DMS 273 (cell line): Measurements from ENCODE around the gene PPP6R1.

ENCODE experiments used
- DNase-seq: peaks from one replicate; lab custom pipeline; 2025; ENCODE audit not compliant: unreplicated experiment; lab: John Stamatoyannopoulos, UW

Gene PPP6R1

DNA sequence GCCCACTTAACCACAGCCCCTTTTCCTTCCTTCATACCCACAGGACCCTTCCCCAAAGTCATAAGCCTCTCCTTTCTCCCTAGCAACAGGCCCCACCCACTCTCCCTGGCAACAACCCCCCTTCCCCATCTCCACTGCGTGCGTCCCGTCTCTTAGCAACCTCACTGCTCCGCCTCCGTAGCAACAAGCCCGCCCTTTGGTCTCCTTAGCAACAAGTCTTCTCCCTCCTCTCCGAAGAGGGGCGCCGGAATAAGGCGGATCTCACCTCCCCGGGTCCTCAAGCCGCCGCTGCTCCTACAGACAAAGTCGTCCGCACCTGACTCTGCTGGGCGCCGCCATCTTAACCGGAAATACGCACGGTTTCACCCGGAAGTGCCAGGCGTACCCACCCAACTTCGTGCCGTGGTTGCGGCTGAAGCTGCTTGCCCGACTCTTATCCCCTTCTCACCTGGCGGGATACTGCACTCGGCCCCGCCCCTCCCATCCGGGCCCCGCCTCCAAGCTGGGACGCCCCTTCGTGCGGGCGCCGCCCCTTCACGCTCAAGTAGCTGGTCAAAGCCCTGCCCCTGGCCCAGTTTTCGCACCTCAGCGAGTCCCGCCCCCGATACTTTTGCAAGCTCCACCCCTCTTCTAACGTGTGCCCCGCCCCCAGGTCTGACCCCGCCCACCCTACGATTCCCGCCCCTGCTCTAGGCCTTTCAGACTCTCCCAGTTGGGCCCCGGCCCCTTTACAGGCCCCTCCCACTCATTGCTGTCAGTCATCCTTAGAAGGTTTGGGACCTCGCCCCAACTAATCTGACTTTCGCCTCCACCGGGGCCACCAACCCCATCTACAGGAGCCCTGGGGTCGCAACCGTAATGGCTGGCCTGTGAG, 21.2 kb upstream of the PPP6R1 start, which contains the start of gene HSPBP1:
Gene HSPBP1, minus strand, starts transcription at position 341 of the 874 bp plus-strand sequence. CDS start 502 bp downstream, outside the sequence.
- peak; percentile 98 for DNase-seq

DNA sequence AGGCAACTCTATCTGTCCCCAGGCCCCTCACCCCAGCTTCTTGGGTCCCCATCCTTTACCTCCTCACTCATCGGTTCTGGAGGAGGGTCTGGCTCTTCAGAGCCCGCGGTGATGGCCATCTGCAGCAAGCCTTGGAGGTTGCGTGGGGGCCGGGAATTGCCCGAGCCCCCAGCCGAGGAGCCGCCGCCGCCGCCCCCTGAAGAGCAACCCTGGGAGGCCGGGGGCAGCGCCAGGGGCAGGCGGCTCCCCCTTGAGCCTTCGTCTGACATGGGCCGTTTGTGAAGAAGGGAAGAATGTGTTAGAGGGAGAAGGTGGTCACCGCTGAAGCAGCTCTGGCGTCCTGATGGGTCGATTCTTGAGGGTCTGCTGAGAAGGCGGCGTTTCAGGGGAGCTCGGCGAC, 20.5 kb upstream of the PPP6R1 start:
- no peak for DNase-seq

DNA sequence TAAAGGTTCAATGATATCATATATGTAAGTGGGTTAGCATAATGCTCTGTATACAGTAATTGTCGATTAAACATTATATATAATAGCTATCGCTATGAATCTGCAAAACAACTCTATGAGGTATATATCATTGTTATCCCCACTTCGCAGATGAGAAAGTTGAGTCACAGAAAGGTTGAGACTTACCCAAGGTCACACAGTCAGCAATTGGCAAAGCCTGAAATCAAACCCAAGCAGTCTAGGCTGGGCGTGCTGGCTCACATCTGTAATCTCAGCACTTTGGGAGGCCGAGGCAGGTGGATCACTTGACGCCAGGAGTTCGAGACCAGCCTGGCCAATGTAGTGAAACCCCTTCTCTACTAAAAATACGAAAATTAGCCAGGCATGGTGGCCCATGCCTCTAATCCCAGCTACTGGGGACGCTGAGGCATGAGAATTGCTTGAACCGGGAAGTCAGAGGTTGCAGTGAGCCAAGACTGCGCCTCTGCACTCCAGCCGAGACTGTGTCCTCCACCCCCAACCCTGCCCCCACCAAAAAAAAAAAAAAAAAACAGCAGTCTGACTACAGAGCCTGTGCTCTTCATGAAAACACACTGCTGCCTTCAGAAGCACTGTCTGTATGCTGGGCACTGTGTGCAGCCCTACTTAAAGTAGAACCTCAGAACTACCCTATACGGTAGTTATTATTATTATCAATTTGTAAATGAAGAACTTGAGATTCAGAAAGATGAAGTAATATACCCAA, 19.7 kb upstream of the PPP6R1 start:
- no peak for DNase-seq

DNA sequence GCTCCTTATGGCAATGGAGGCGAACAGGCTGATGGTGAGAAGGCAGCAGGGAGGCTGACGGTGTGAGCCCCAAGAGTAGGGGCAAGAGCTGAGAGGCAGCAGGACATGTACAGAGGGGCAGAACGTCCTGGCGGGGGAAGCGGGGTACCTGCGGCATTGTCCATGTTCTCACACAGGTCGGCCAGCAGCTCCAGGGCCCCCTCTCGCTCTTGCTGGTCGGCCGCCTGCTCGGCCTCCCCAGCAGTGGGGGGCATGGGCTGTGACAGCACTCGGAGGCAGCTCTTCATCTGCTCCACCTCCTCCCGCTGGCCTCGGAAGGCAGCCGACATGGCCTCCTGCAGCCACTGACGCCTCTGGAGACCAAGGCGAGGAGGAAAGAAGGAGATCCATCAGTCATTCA, 18.7 kb upstream of the PPP6R1 start:
- DNase-seq, result no peak

DNA sequence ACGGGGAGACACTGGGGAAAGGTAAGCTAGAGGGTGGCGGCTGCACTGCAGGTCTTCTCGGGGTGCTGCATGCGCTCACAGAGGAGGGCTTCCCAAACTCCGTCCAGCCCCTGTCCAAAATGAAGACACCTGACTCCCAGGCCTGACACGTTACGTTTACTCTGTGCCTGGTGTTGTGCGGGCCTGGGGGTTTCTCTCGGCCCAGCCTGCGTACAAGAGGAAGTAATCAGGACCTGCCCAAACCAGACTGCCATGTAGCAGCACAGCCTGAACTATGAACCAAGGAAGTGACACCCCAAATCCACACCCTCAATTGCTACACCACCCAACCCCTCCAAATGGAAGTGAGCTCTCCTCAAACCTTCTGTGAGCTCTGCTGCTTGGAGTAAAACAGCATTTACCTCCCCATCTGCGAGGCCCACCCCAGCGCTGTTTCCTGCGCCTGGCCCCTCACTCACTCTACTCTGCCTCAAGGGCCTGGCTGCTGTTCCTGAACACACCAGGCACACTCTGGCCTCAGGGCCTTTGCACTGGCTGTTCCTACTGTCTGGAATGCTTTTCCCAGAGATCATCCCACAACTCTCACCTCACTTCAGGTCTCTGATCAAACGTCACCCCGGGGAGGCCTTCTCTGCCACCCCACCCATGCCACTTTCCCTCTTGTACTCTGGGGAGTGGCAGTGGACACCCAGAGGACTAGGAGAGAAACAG, 18.1 kb upstream of the PPP6R1 start:
- no peak for DNase-seq

DNA sequence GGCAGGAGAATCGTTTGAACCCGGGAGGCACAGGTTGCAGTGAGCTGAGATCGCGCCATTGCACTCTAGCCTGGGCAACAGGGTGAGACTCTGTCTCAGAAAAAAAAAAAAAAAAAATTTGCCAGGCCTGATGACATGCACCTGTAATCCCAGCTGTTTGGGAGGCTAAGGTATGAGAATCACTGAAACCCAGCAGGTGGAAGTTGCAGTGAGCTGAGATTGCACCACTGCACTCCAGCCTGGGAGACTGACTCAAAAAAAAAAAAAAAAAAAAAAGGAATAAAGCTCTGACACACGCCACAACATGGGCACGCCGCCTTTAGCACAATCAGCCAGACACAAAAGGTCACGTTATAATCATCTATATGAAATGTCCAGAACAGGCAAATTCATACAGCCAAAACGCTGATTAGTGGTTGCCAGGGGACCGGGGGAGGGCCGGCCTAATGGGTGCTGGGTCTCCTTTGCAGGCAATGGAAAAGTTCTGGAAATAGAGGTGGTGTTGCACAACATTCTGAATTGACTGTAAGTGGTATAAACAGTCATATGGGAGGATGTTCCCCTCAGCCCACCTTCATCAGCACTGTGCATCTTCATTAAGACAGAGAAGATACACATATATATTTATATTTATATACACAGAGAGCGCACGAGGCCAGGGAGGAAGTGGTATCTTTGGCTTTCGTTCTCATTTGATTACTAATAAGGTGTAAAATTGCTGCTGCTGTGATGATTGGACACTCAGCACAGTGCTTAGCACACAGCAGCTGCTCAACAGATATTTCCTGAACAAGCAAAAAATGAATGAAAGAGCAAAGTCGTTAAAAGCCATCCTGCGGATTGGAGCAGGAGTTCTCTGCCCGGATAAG, 17.3 kb upstream of the PPP6R1 start:
- DNase-seq, result no peak

DNA sequence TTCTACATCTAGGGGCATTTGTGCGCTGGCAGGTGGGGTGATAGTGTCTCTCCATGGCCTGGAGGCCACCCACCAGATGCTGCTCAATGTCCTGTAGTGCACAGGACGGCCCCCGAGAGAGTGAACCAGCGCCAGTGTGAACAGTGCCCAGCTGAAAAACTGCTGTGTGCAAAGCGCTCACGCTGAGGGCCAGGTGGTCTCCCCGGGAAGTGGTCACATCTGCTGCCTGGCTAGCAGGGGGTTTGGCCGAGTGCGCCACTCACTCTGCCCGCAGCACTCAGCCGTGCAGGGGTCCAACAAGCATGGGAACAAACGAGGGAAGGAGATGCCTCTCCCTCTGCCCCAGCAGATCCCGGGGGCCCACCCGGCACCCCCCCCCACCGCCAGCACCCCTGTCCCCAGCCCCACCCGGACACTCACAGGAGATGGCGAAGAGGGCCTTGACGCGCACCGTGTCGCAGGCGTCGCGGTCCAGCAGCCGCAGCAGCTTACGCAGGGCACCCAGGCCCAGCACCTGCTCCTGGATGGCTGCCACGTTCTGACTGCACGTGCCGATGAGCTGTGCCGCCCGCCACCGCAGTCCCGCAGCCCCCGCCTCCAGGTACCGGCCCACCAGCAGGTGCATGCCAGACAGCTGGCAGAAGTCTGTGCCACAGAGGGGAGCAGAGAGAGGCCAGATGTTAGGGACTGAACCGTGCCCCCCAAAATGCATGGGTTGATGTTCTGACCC, 15.3 kb upstream of the PPP6R1 start:
- no peak for DNase-seq

DNA sequence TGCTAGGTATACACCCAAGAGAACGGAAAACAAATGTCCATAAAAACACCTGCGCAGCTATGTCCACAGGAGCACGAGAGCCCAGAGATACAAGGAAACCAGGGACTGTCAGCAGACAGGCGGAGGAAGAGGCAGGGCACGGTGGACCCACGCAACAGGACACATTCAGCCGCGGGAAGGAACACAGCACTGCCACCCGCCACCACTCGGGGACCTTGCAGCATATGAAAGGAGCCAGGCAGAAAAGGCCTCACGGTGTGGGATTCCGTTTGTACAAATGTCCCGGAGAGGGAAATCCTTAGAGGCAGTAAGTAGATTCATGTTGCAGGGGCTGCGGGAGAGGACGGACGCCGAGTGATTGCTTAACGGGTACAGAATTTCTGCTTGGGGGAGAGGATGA, 13.3 kb upstream of the PPP6R1 start:
- no peak for DNase-seq

DNA sequence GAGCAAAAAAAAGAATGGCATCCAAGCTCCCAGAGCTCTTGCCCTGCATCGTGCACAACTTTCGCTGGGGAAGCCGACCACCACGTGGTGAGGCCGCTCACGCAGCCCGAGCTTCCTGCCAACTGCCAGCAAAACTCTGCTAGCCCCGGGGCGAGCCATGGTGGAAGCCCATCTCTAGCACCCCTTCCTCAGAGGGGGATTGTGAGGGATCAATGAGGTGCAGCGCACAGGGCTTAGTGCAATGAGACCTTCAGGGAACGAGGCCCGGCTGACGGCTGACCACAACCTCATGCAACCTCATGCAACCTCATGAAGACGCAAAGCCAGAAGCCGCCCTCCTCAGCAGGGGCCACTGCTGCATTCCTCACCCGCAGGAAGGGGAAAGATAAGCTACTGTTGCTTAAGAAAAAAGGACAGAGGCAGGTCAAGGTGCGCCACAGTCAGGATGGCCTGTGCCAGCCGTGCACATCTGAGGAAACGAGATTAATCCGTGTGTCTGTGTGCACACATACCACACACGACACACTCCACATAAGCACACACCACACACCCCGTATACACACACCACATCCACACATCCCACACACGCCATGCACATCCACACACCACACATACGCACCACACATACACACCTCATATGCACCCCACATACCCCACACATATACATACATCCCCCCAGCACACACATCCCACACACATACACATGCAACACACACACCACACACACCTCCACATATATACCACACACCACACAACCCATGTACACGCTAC, 11.5 kb upstream of the PPP6R1 start:
- DNase-seq, result no peak

DNA sequence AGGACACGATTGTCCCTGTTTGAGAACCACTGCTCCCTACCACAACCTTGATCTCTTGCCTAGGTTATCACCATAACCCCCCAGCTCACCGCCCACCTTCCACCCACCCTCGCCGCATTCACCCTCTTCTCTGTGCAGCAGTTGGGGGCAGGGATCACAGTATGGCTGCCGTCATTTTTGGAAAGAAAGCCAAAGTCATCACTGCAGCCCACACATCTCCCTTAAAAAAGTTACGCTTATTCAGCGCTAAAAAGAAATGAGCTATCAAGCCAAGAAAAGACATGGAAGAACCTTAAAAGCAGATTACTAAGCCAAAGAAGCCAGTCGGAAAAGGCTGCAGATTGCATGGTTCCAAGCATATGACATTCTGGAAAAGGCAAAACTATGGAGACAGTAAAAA, 10.5 kb upstream of the PPP6R1 start:
- DNase-seq, result no peak

DNA sequence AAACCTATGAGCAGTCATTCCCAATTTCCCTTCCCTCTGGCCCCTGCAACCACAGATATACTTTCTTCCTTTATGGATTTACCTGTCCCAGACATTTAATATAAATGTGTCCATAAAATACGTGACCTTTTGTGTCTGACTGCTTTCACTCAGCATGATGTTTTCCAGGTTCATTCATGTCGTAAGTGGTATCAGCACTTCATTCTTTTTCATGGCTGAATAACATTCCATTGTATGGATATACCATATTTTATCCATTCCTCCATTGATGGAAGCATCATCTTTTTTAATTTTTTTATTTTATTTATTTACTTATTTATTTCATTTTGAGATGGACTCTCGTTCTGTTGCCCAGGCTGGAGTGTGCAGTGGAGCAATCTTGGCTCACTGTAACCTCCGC, 8.0 kb upstream of the PPP6R1 start:
- no peak for DNase-seq

DNA sequence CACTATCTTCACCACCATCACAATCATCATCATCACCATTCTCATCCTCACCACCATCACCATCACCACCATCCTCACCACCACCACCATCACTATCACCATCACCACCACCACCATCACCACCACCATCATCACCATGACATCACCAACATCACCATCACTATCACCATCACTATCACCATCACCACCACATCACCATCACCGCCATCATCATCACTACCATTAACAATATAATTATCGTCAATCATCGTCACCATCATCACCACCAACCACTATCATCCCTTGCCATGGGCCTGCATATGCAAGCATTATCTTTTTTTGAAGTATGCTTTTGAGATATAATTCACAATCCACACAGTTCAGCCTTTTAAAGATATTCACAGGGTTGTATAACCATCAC, 7.6 kb upstream of the PPP6R1 start:
- no peak for DNase-seq

DNA sequence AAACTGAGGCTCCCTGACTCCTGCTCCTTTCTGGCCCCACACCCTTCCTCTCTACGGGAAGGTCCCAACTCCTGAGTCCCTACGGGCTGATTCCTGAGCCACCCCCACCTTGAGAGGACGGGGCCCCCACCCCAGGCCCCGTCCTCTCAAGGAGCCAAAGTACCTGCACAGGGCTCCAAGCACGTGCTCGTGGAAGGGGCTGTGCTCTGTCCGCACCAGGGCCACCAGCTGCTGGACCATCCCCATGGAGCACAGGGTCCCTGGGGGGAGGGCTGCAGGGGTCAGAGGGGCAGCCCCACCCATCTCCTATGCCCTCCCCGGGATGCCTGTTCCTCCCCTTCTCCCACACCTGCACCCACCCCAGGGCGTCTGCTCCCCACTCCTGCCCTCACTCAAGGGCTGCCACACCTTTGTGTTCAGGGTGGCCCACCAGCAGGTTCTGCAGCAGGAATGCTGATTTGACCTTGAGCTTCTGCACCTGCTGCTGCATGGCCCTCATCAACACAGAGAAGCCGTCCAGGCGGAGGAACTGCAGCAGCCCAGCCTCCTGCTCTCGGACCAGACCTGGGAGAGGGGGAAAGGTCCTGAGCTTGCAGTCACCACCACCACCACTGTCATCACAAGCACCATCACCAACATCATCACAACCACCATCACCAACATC, 7.0 kb upstream of the PPP6R1 start:
- no peak for DNase-seq

DNA sequence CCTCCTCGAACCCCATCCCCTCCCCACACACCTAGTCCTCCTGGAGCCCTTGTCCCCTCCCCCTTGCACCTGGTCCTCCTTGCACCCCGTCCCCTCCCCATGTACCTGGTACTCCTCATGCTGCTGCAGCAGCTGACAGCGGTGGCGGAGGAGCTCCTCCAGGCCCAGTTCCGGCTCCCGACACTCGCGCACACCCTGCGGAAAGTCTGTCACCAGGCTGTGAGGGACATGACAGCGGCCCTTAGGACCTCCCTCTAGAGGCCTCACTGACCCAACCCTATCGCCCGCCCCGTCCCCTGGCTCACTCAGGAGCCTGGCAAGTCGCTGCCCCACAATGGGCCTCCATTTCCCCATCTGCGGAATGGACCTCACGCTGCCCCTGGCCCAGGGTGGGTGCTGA, 6.4 kb upstream of the PPP6R1 start:
- no peak for DNase-seq

DNA sequence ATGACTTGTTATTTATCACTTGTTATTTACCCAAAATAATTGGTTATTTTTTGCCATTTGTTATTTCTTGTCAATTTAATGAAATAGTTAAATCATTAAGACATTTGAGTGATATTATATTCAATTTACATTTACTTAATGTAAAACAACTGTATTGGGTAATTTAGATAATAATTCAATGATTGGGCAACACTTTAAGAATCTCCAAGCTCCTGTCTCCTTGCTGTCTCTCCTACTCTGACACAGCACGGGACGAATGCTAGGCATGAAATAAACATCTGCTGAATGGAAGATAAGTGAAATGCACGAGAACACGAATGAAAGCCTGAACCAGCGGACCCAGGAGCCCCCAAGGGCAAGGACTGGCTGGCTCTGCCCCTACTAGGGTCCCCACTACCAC, 5.7 kb upstream of the PPP6R1 start:
- DNase-seq, result no peak

DNA sequence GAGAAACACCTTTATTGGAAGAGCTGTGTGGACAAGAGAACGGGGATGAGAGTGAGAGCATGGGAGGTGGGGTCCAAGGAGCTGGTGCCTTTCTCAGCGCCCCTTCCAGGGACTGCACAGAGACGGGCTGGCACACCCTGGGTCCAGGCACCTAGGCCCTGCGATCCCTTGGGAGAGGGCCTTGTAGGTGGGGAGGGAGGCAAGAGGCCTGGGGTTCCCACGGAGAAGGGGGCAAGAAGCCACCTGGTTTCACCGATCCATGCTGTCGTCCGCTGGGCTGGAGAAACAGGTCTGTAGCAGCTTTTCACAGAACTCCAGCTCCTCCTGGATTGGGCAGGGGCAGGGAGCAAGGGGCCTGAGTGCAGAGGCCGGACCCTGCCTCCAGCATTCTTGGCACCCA, 3.5 kb upstream of the PPP6R1 start:
- DNase-seq, result no peak

DNA sequence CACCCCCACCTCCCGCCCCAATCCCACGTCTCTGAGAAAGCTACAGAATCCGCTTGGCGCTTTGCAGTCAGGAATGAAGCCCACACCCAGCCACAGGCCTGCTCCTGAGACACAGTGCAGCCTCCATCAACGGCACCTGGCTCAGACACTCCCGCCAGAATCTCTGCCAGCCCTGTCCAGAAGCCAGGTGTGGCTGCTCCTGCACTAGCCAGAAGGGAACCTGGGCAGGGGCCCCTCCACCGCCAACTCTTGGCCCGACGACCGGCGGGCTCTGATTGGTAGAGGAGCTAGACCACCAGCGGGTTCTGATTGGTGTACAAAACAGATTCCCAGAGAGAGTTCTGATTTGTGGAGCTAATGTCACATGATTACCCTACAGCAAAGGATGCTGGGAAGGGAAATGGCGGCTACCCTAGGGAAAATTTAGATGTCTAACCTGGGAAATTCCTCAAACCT, 2.9 kb upstream of the PPP6R1 start:
- DNase-seq, result no peak

DNA sequence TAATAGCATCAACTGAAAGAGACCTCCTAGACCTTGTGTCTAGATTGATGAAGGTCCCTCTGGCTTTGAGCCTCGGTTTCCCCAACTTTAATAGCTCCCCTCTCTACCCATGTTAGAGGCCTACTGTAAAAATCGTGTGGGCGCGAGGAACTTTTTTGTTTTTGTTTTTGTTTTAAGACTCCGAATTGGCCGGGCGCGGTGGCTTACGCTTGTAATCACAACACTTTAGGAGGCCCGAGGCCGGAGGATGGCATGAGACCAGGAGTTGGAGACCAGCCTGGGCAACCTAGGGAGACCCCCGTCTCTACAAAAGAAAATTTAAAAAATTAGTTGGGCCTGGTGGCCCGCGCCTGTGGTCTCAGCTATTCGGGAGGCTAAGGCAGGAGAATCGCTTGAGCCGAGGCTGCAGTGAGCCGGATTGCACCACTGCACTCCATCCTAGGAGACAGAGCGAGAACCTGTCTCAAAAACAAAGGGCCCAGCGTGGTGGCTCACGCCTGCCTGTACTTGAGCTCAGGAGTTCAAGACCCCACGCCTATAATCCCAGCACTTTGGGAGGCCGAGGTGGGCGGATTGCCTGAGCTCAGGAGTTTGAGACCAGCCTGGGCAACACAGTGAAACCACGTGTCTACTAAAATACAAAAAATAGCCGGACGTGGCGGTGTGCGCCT, 858 bp upstream of the PPP6R1 start:
- no peak for DNase-seq
